ENCODE results near the gene SNX32.
A peak's percentile ranks its signal among the peaks of the same experiment; 100 is the strongest.

Gene SNX32

DNA sequence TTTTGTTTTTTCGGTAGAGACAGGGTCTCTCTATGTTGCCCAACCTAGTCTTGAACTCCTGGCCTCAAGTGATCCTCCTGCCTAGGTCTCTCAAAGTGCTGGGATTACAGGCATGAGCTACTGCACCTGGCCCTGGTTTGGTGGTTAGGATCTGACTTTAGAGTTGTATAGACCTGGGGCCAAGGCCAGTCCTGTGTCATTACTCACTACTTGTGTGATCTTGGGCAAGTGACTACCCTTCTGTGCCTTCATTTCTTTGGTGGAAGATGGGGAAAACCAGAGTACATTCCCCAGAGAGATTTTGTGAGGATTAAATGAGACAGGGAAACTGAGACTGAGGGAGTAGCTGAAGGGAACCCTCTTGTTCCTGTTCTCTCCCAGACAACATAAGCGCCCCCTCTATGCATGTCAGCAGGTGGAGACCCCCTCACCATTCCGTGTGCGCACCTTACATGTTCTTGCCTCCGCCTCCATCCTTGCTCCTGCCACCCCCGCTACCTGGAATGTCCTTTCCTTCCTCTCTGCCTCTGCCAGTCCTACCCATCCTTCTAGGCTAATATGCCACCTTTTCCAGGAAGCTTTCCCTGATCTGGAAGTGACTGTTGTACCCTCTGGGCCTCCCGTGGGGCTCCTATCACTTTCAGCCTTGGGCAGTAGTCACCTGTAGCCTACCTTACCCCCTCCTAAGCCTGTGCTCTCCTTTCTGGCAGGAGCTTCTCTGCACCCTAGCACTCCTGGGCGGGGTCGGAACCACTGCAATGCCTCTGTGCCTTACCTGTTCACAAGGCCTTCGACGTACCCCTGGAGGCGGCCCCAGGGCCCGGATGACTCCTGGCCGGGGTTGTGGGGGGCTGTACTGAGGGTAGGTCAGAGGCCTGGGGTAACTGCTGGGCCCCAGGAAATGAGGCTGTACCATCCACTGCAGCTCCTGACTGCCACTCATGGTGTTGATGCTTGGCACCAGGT, 62.6 kb downstream of the SNX32 start:
- H3K36me3 ChIP-seq (ENCODE audit: control insufficient read depth, low read length) = peaks cover 8% of the 10 kb centered on the region
- H3K4me2 ChIP-seq (ENCODE audit: low read length) = no peak overlapping the region
- H4K20me1 ChIP-seq (ENCODE audit: control insufficient read depth, insufficient read depth, low read depth, low read length) = 0 out of 2 replicates have a peak, but pooled peaks cover 3% of the 10 kb centered on the region
- peaks cover 44% of the 10 kb centered on the region for H3K4me1 ChIP-seq (ENCODE audit: control insufficient read depth, low read length)
- peaks cover 20% of the 10 kb centered on the region for H3K27me3 ChIP-seq (ENCODE audit: control insufficient read depth, low read length)
- H3K27ac ChIP-seq (ENCODE audit: low read depth, low read length) = no peak overlapping the region
- TF ChIP-seq EZH2phosphoT487 (IDR thresholded peaks at IDR 0.05; ENCODE audit: borderline replicate concordance, low read length) (no peak), CTCF (IDR thresholded peaks at IDR 0.05; ENCODE audit: low read depth, low read length, poor library complexity, severe bottlenecking) (no peak)
- no peaks in the 10 kb centered on the region for H3K9me2 ChIP-seq (replicated peaks; ENCODE audit: control insufficient read depth, low read length)
- peaks cover 25% of the 10 kb centered on the region for H3K79me2 ChIP-seq (ENCODE audit: control insufficient read depth, low read length)
- no peaks in the 10 kb centered on the region for H3K9me3 ChIP-seq (ENCODE audit: control insufficient read depth, insufficient read depth, low read length)
- no peak overlapping the region for H3K4me3 ChIP-seq (ENCODE audit: low read length)
- H3F3A ChIP-seq (ENCODE audit: control insufficient read depth, insufficient read depth) = peaks cover 17% of the 10 kb centered on the region

DNA sequence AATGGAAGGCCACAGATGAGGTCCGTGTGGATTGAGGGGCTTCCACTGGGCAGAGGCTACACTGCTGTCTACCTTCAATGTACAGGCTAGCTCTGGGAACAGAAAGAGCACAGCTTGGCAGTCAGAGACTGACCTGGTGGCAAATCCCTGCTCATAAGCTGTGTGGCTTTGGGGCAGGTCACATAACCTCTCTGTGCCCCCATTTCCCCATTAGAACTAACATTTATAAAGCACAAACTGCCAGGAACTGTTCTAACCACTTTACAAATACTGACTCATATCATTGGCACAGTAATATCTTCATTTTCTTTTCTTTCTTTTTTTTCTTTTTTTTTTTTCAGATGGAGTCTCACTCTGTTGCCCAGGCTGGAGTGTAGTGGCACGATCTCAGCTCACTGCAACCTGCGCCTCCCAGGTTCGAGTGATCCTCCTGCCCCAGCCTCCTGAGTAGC, 63.3 kb downstream of the SNX32 start:
- no peak overlapping the region for H3K4me2 ChIP-seq (ENCODE audit: low read length)
- peaks cover 18% of the 10 kb centered on the region for H3K79me2 ChIP-seq (ENCODE audit: control insufficient read depth, low read length)
- no peaks in the 10 kb centered on the region for H3K9me2 ChIP-seq (replicated peaks; ENCODE audit: control insufficient read depth, low read length)
- no peak overlapping the region for H3K27ac ChIP-seq (ENCODE audit: low read depth, low read length)
- H3K4me1 ChIP-seq (ENCODE audit: control insufficient read depth, low read length) = peaks cover 41% of the 10 kb centered on the region
- no peak overlapping the region for H3K4me3 ChIP-seq (ENCODE audit: low read length)
- TF ChIP-seq CTCF (IDR thresholded peaks at IDR 0.05; ENCODE audit: low read depth, low read length, poor library complexity, severe bottlenecking) = no peak
- TF ChIP-seq EZH2phosphoT487 (IDR thresholded peaks at IDR 0.05; ENCODE audit: borderline replicate concordance, low read length) = no peak
- H4K20me1 ChIP-seq (ENCODE audit: control insufficient read depth, insufficient read depth, low read depth, low read length) = 0 out of 2 replicates have a peak, but pooled peaks cover under 1% of the 10 kb centered on the region
- H3K36me3 ChIP-seq (ENCODE audit: control insufficient read depth, low read length) = peaks cover 2% of the 10 kb centered on the region; the same call in 1 of the 2 replicates
- peaks cover 13% of the 10 kb centered on the region for H3F3A ChIP-seq (ENCODE audit: control insufficient read depth, insufficient read depth)
- peaks cover 26% of the 10 kb centered on the region for H3K27me3 ChIP-seq (ENCODE audit: control insufficient read depth, low read length)
- H3K9me3 ChIP-seq (ENCODE audit: control insufficient read depth, insufficient read depth, low read length) = no peaks in the 10 kb centered on the region

DNA sequence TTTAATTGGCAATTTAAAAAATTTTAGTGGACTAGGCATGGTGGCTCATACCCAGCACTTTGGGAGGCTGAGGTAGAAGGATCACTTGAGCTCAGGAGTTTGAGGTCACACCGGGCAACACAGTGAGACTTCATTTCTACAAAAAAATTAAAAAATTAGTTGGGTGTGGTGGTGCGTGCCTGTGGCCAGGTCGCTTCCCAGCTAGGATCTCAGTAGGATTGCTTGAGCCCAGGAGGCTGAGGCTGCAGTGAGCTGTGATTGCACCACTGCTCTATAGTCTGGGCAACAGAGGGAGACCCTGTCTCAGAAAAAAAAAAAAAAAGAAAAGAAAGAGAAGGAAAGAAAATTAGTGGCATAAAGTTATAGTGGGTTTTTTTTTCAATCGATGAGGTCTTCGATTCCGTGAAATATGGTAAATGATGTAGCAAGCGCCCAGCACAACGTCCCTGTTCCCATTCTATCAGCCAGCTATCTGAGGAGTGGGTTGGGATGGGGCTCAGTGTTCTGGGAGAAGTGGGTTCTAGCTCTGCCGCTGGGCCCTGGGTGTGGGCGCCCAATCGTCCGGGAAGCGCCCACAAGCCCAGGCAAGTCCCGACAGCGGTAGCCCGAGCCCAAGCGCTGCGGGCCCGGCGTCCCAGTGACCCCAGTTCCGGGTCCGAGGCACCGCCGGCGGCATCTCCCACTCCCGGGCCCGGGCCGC, 65.0 kb downstream of the SNX32 start:
- H3K9me3 ChIP-seq (ENCODE audit: control insufficient read depth, insufficient read depth, low read length) = no peaks in the 10 kb centered on the region
- peak overlapping the region; percentile 76 for H3K4me2 ChIP-seq (ENCODE audit: low read length)
- no peaks in the 10 kb centered on the region for H3K9me2 ChIP-seq (replicated peaks; ENCODE audit: control insufficient read depth, low read length)
- peaks cover 24% of the 10 kb centered on the region for H3K4me1 ChIP-seq (ENCODE audit: control insufficient read depth, low read length)
- H4K20me1 ChIP-seq (ENCODE audit: control insufficient read depth, insufficient read depth, low read depth, low read length) = no peaks in the 10 kb centered on the region
- peaks cover 2% of the 10 kb centered on the region; the same call in 1 of the 2 replicates for H3K79me2 ChIP-seq (ENCODE audit: control insufficient read depth, low read length)
- no peak overlapping the region for H3K27ac ChIP-seq (ENCODE audit: low read depth, low read length)
- TF ChIP-seq CTCF (IDR thresholded peaks at IDR 0.05; ENCODE audit: low read depth, low read length, poor library complexity, severe bottlenecking) (no peak), EZH2phosphoT487 (IDR thresholded peaks at IDR 0.05; ENCODE audit: borderline replicate concordance, low read length) (no peak)
- peak overlapping the region; percentile 69; the same call in 1 of the 2 replicates for H3K4me3 ChIP-seq (ENCODE audit: low read length)
- no peaks in the 10 kb centered on the region for H3K36me3 ChIP-seq (ENCODE audit: control insufficient read depth, low read length)
- H3F3A ChIP-seq (ENCODE audit: control insufficient read depth, insufficient read depth) = peaks cover 7% of the 10 kb centered on the region; the same call in 1 of the 2 replicates
- peaks cover 41% of the 10 kb centered on the region for H3K27me3 ChIP-seq (ENCODE audit: control insufficient read depth, low read length)
